Measurements from ENCODE around the gene CALN1. TPM values are rescaled to one million over a fixed set of nuclear protein-coding genes. Genes with fewer than 3 reads are reported as not detected.
"Not testable (repeated sequence)": the region's sequence is repeated elsewhere in the genome, so short reads cannot be mapped to it uniquely, and the experiment has no call there.

Gene CALN1
- not detected for polyA plus RNA-seq (ENCODE audit: low read depth in 6 of 6)

DNA sequence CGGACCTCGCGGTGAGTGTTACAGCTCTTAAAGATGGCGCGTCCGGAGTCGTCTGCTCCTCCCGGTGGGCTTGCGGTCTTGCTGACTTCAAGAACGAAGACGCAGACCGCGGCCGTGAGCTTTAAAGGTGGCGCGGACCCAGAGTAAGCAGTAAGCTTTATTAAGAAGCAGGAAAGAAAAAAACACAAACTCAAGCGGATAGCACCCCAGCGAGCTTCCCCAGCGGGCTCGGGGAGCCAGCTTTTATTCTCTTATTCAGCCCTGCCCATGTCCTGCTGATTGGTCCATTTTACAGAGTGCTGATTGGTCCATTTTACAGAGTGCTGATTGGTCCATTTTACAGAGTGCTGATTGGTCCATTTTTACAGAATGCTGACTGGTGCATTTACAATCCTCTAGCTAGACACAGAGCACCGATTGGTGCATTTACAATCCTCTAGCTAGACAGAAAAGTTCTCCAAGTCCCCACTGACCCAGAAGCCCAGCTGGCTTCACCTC, at the start of gene CALN1:
CALN1 (minus strand) TSS at position 218 of the 498 bp plus-strand sequence.
- H3K9me3 Mint-ChIP-seq; H3K4me1 Mint-ChIP-seq; ATAC-seq (ENCODE audit: low read depth in 2 of 2); DNase-seq; H3K4me3 Mint-ChIP-seq; H3K27me3 Mint-ChIP-seq; H3K36me3 Mint-ChIP-seq: not testable (repeated sequence)
- H3K27ac Mint-ChIP-seq, result peak within 1 kb of the TSS in 1 of 6 donors; percentile 8

DNA sequence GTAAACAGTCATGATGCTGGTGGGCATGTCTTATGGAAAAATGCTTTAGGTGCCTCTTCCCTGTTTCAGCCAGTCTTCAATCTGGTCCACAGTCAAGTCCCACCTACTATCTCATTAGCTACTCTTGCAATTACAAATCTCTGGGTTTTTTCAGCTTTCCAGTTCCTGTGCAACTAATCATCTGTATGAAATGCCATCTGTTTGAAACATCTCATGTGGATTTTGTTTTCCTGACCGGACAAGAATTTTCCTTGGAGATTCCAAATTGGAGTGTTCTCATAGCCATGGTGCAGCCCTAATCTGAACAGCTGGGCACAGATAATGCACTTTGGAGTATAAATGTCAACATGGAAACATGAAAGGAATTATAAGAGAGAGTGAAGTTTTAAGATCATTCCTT, 41.3 kb upstream of the CALN1 start:
- Mint-ChIP-seq H3K9me3 (peaks cover 0 to 8% (median 0%) of the 10 kb centered on the region in 7 donors), H3K36me3 (no peaks in the 10 kb centered on the region), H3K27me3 (peaks cover 0 to 8% (median 4%) of the 10 kb centered on the region in 3 donors), H3K4me3 (no peak overlapping the region), H3K27ac (no peak overlapping the region), H3K4me1 (no peaks in the 10 kb centered on the region)
- ATAC-seq (ENCODE audit: low read depth in 2 of 2) (no peak), DNase-seq (no peak)

DNA sequence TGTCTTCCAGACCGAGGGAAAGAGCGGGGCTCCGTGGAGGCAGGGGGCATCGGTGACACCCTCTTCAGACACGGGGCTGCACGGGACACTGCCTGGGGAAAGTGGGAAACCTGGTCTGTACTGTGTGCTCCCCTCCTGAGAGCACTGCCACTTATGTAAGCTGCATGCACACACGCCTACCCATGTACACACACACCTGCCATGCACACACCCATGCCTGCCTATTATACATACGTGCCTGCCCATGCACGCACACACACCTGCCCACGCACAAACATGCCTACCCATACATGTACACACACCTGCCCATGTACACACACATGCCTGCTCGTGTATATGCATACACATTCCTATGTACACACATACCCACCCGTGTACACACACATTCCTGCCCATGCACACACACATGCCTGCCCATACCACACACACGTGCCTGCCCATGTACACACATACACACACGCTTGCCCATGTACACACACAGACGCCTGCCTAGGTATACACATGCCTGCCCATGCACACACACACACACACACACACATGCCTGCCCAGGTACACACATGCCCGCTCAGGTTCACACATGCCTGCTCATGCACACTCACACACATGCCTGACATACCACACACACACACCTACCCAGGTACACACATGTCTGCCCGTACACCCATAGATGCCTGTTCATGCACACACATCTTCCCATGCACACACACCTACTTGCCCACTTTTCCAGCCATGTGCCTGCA, 35.5 kb upstream of the CALN1 start:
- Mint-ChIP-seq H3K4me3 (no peak overlapping the region), H3K4me1 (peaks cover 0 to 7% (median 6%) of the 10 kb centered on the region in 3 donors), H3K9me3 (peaks cover 0 to 12% (median 0%) of the 10 kb centered on the region in 7 donors), H3K27me3 (peaks cover 33 to 37% (median 35%) of the 10 kb centered on the region in 3 donors), H3K36me3 (no peaks in the 10 kb centered on the region), H3K27ac (no peak overlapping the region)
- DNase-seq, result no peak
- no peak for ATAC-seq (ENCODE audit: low read depth in 2 of 2)

GRCh38 chr7:72446591-72447462, 34.7 kb upstream of the CALN1 start:
- ATAC-seq (ENCODE audit: low read depth in 2 of 2) (no peak), DNase-seq (no peak)
- H3K27me3 Mint-ChIP-seq, result peaks cover 37 to 40% (median 40%) of the 10 kb centered on the region in 3 donors
- H3K4me3 Mint-ChIP-seq, result no peak overlapping the region
- no peaks in the 10 kb centered on the region for H3K36me3 Mint-ChIP-seq
- peaks cover 0 to 12% (median 0%) of the 10 kb centered on the region in 7 donors for H3K9me3 Mint-ChIP-seq
- H3K27ac Mint-ChIP-seq, result no peak overlapping the region
- peaks cover 0 to 7% (median 6%) of the 10 kb centered on the region in 3 donors for H3K4me1 Mint-ChIP-seq

DNA sequence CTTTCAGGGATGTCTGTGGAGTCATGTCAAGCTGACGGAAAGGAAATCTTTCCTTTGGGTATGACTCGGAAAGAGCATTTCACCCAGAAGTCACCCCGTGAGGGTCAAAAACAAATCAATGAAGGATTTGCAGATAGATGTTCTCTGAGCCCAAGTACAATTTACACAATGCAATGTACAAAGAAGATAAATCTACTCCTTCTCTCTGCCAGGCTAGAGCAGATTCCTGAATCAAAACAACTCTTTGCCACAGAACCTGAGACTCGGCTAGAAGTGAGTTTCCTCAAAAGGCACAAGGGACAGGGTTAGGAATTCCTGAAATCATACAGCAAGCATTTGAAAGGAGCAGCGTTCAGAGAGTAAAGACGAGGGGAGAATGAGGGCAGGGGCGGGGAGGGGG, 34.0 kb upstream of the CALN1 start:
- Mint-ChIP-seq H3K27ac (no peak overlapping the region), H3K9me3 (peaks cover 0 to 12% (median 0%) of the 10 kb centered on the region in 7 donors), H3K27me3 (peaks cover 40 to 44% (median 40%) of the 10 kb centered on the region in 3 donors), H3K4me1 (peaks cover 0 to 7% (median 6%) of the 10 kb centered on the region in 3 donors), H3K4me3 (no peak overlapping the region), H3K36me3 (no peaks in the 10 kb centered on the region)
- no peak for DNase-seq
- ATAC-seq (ENCODE audit: low read depth in 2 of 2), result no peak

DNA sequence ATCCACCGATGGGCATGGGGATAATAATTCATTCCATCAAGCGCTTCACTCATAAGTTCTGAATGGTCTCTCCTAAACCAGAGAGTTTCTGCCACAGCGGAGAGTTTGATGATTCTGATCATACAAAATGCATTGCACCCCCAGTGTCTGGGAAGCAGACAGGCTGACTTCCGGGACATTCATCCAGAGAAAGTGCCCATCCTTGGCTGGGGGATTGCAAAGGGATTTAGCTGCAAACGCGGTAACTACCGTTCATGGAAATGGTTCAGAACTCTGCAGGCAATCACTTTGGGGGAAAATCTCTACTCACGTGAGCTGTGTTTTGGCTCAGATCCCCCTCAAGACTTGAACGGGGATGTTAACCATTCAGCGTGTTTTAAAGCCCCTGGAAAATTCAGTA, 33.4 kb upstream of the CALN1 start:
- Mint-ChIP-seq H3K36me3 (no peaks in the 10 kb centered on the region), H3K27me3 (peaks cover 40 to 44% (median 40%) of the 10 kb centered on the region in 3 donors), H3K4me3 (no peak overlapping the region), H3K27ac (no peak overlapping the region), H3K4me1 (peaks cover 0 to 7% (median 6%) of the 10 kb centered on the region in 3 donors), H3K9me3 (peaks cover 0 to 9% (median 0%) of the 10 kb centered on the region in 7 donors)
- DNase-seq (no peak), ATAC-seq (ENCODE audit: low read depth in 2 of 2) (no peak)

DNA sequence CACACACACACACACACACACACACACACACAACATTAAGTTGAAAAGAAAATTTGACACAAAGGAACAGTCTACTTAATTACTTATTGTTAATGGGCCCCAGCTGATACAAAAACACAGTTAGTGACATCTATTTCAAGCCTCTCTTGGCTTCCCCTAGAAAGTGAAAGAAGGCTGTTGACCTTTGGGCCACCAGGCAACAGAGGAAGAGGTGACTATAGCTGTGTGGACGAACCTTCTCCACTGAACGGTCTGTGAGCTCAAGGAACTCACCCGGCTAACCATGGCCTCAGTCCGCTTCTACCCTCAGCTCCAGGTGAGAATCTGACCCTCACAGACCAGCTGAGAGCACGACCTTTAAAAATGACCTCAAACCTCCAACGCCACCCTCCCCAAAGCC, 32.9 kb upstream of the CALN1 start:
- H3K27ac Mint-ChIP-seq, result no peak overlapping the region
- peaks cover 0 to 7% (median 6%) of the 10 kb centered on the region in 3 donors for H3K4me1 Mint-ChIP-seq
- DNase-seq (no peak), ATAC-seq (ENCODE audit: low read depth in 2 of 2) (no peak)
- H3K36me3 Mint-ChIP-seq, result no peaks in the 10 kb centered on the region
- peaks cover 40 to 43% (median 40%) of the 10 kb centered on the region in 3 donors for H3K27me3 Mint-ChIP-seq
- peaks cover 0 to 9% (median 0%) of the 10 kb centered on the region in 7 donors for H3K9me3 Mint-ChIP-seq
- H3K4me3 Mint-ChIP-seq, result no peak overlapping the region

GRCh38 chr7:72444026-72444776, 32.1 kb upstream of the CALN1 start:
- Mint-ChIP-seq H3K36me3 (no peaks in the 10 kb centered on the region), H3K27me3 (peaks cover 40 to 43% (median 40%) of the 10 kb centered on the region in 3 donors)
- no peak for ATAC-seq (ENCODE audit: low read depth in 2 of 2)

DNA sequence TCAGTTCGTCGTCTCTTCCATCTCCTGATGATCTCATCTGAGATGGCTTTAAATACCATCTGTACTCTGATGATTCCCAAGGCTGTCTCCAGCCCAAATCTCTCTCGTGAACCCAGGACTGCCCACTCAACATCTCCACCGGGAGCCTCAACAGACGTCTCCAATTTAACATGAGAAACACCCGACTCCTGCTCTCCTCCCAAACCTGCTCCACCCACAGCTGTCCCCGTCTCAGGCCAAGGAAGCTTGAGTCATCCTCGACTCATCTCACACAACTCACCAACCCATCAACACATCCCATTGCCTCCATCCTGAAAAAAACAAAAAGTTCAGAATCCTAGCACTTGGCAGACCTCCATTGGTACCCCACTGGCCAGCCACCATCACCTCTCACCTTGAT, 29.7 kb upstream of the CALN1 start:
- H3K27ac Mint-ChIP-seq, result no peak overlapping the region
- H3K9me3 Mint-ChIP-seq, result peaks cover 0 to 4% (median 0%) of the 10 kb centered on the region in 7 donors
- DNase-seq (no peak), ATAC-seq (ENCODE audit: low read depth in 2 of 2) (no peak)
- no peak overlapping the region for H3K4me3 Mint-ChIP-seq
- peaks cover 38 to 44% (median 43%) of the 10 kb centered on the region in 3 donors for H3K27me3 Mint-ChIP-seq
- no peaks in the 10 kb centered on the region for H3K36me3 Mint-ChIP-seq
- H3K4me1 Mint-ChIP-seq, result peaks cover 0 to 7% (median 6%) of the 10 kb centered on the region in 3 donors

More at GRCh38 chr7:72444026-72444776, 32.1 kb upstream of the CALN1 start:
- Mint-ChIP-seq H3K27ac (no peak overlapping the region), H3K4me3 (no peak overlapping the region), H3K4me1 (peaks cover 0 to 7% (median 6%) of the 10 kb centered on the region in 3 donors), H3K9me3 (peaks cover 0 to 9% (median 0%) of the 10 kb centered on the region in 7 donors)
- no peak for DNase-seq

DNA sequence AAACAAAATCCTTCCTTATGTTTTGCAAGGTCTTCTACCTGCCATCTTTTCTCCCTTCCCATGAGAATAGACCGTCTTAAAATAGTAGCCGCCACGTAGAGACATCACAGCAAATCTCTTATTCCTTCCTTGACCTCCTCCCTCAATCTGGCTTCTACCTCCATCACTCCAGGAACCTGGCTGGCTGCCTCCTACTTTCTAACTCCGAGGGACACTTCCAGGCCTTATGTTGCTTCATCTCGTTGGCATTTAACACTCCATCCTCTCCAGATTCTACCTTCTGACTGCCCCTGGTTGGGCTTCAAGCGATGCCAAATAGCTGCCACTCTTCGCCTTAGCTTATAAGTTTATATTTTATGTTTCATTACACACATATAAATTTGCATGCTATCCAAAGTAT, 26.4 kb upstream of the CALN1 start:
- no peak for ATAC-seq (ENCODE audit: low read depth in 2 of 2)
- H3K36me3 Mint-ChIP-seq, result no peaks in the 10 kb centered on the region
- H3K4me3 Mint-ChIP-seq, result no peak overlapping the region
- peaks cover 0 to 2% (median 0%) of the 10 kb centered on the region in 7 donors for H3K9me3 Mint-ChIP-seq
- no peak overlapping the region for H3K27ac Mint-ChIP-seq
- DNase-seq, result no peak
- H3K4me1 Mint-ChIP-seq, result no peaks in the 10 kb centered on the region
- H3K27me3 Mint-ChIP-seq, result peaks cover 16 to 23% (median 18%) of the 10 kb centered on the region in 3 donors

GRCh38 chr7:72437610-72438009, 25.5 kb upstream of the CALN1 start:
- H3K9me3 Mint-ChIP-seq, result peaks cover 0 to 2% (median 0%) of the 10 kb centered on the region in 7 donors
- no peak for ATAC-seq (ENCODE audit: low read depth in 2 of 2)
- H3K27me3 Mint-ChIP-seq, result peaks cover 12 to 16% (median 16%) of the 10 kb centered on the region in 3 donors
- no peaks in the 10 kb centered on the region for H3K36me3 Mint-ChIP-seq
- no peak for DNase-seq
- peak overlapping the region in 1 of 8 donors; percentile 53 for H3K4me3 Mint-ChIP-seq
- peak overlapping the region in 2 of 6 donors; percentile 19 to 86 for H3K27ac Mint-ChIP-seq
- H3K4me1 Mint-ChIP-seq, result no peaks in the 10 kb centered on the region

- Mint-ChIP-seq H3K4me3 (no peak overlapping the region), H3K4me1 (no peaks in the 10 kb centered on the region), H3K36me3 (no peaks in the 10 kb centered on the region), H3K9me3 (peaks cover 0 to 1% (median 0%) of the 10 kb centered on the region in 7 donors), H3K27me3 (peaks cover 11 to 14% (median 14%) of the 10 kb centered on the region in 3 donors), H3K27ac (no peak overlapping the region)
- ATAC-seq (ENCODE audit: low read depth in 2 of 2) (no peak), DNase-seq (no peak)
Measured at GRCh38 chr7:72437061-72437585, 25.0 kb upstream of the CALN1 start.

Measured in naive B cell (primary cell).